Middle frontal gyrus (tissue), 1 donor: ENCODE measurements around the gene IQSEC2.

Source experiments
- DNase-seq: peaks from one replicate; pipeline ENCODE4 v3.0.0-alpha.2; 2015; ENCODE audit warnings: low spot score; ENCODE audit errors: extremely low spot score

The IQSEC2 gene

GRCh38 chrX:53268173-53268572 is 13.2 kb downstream of the IQSEC2 start:
- DNase-seq: no peak

DNA sequence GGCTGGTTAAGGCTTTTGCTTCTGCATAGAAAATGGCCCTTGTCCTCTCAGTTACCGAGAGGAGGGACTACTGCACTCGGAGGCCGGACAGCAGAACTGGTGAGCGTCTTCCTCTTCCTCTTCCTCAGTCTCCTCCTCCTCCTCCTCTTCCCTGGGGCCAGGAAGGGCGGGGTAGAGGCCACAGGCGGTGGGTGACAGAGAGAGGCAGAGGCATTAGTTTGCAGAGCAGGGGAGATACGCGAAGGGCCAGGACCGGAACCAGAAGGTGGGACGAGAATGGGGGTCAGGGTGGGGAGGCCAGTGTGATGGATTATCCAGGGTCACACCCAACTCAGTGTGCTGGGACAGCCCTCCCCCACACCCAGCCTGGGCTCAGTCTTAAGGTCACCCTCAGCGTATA is 14.5 kb downstream of the IQSEC2 start:
- DNase-seq: no peak

DNA sequence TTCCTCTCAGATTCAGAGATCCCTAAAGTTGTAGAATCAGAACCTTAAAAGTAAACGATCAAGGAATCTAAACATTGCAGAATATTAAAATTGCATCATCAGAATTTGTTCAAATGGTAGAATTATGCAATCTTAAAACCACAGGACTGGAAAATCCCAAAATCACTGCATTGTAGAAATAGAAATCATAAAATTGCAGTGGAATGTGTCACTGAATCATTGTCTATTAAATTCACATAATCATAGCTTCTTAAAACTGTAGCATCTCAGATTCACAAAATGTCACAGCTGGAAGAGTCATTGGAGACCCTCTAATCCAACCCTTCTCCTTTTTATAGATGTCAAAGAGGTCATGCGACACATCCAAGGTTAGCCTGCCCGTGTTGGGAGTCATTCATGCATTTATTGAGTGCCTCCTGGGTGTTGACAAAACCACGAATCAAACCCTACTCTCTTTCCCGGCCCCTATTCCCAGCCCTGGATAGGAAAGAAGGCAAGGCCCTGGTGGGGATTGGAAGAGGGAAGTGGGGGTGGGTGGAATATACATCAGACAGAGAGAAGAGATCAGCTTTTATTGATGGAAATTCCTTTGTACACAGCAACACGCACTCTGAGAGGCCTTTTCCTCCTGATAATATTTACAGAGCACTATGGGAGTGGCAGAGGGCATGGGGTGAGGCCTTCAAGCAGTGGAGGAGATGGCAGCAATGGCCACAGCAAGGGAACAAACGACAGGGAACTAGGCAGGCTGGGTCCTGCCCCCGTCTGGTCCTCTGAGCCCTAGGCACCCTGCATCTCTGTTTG is 15.4 kb downstream of the IQSEC2 start:
- DNase-seq: no peak

DNA sequence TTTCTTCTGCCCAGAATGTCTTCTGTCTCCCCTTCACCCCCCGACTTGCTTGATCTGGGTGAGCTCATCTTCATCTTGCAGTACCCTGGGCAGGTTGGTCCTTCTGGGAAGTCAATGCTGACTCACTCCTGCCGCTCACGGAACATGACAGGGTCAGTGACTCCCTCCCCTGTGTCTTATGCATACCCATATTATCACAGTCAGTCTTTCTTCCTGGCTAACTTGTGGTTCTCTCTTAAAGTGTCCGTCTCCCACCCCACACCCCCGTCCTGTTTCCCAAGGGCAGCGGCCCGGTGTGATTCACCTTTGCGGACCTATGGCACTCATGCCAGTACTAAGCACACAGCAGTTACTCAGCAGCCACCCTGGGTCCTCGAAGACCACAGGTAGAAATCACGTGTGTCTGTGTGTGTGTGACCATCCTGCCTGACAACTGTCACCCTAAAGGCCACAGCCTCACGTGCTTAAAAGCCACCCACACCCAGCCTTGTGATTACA is 17.7 kb downstream of the IQSEC2 start:
- no peak for DNase-seq

DNA sequence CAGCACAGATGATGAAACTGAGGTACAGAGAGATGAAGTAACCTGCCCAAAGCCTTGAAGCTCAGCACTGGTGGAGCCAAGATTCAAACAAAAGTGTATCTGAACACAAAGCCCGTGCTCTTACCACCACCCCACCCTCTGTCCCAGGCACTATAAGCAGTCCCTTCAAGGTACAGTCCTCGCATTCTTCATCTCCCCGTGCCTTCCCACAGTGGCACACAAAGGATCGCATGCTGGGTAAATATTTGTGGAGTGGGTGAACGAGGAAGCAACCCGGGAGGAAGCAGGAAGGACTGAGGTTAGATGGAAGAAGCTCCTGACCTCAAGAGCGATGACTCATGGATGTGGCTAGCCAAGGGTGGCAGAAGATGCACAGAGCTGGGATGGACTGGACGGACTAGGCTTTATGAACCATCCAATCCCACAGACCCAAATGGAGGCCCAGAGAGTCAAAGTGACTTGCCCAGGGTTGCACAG is 18.4 kb downstream of the IQSEC2 start:
- no peak for DNase-seq

DNA sequence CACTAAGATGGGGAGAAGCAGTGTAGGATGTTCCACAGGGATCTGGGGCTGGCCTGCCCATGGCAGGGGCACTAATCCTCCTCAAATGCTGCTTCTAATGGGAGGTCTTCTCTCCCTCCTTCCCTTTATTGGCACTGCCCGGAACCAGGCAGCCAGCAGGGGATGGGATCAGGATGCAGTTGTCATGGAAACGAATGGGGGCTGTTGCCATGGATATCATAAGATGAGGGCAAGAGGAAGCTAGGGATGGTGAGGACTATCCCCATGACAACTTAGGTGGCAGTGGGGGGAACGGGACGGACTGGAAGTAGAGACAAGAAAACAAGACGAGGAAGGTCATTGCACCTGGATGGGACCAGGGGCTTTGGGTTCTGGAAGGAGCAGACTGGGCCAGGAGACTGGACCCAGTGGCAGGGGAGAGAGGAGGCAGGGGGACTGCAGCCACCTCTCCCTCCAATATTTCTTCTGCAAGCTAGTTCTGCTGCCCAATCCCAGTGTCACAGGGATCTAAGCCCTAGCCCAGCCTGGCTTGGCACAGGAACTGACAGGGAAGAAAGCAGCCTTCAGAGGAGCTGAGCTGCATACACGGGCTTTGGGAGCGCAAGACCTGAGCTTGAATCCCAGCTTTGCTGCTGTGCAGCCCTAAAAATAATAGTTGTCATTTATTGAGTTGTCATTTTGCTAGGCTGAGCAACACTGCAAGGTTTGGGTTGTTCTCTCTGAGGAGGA is 19.0 kb downstream of the IQSEC2 start:
- no peak for DNase-seq

DNA sequence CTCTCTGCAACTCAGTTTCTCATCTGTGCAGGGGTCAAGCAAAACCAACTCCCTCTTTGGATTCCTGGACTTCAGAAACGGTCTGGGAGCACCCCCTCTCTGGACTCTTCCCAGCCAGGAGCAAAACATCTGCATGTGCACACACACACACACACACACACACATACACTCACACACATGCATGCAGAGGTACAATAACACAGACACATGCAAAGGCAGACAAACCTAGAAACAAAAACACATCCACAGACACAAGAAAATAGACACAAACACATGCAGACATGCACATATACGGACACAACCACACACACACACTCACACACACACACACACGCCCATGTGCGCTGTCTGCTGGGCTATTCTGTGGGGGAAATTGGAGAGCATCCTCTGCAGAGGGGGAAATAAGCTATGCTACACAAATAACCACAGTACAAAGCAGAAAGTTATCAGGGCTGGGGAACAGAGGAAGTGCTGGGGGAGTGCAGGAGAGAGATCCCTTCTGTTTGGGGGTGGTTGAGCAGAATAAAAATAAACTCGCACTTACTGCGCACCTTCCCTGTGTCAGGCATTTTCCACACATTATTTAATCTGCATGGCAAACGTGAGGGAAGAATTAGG is 19.9 kb downstream of the IQSEC2 start:
- DNase-seq: no peak

DNA sequence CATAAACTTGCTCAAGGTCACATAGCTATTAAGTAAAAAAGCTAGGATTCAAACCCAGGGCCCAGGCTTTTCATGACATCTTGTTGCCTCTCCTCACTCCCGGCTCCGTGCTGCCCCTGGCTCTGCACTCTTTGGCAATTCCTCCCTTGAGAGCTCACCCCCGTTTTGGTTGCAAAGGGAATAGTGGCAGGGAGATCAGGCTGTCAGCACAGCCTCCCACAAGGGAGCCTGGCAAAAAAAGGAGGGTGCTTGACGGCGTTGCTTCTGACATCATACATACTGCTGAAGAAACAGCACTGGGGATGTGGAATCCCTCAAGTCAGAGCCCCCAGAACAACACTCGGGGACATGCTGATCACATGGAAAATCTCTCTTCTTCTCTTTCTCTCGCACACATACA is 20.5 kb downstream of the IQSEC2 start:
- DNase-seq: no peak

- no peak for DNase-seq
Measured at GRCh38 chrX:53257670-53258423, 23.5 kb downstream of the IQSEC2 start.

GRCh38 chrX:53257166-53257565 is 24.2 kb downstream of the IQSEC2 start:
- DNase-seq: no peak

DNA sequence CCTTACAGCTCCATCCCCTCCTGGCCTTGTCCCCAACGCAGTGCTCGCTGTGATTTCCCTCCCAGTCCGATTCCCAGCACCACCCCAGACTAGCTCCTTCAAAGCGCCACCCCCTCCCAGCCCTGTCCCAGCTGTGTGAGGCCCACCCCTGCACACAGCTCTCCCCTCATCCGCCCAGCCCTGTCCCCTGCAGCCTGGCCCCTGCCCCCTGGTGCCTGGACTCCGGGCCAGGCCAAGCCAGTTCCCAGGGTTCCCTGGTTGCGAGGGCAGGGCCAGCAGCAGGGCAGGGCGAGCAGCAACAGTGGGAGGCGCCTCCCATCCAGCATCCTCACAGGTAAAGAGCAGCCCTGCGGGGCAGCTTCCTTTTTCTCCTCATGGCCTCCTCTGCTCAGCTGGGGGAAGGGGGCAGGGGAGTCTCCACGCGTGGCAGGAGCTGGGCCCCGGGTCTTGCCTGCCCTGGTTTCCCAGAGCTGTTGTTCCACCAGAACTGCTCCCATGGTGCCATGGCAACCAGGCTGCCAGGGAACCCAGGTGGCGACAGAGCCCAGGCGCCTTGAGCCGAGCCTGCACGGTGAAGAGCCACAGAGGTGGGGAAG is 24.8 kb downstream of the IQSEC2 start:
- DNase-seq: no peak

DNA sequence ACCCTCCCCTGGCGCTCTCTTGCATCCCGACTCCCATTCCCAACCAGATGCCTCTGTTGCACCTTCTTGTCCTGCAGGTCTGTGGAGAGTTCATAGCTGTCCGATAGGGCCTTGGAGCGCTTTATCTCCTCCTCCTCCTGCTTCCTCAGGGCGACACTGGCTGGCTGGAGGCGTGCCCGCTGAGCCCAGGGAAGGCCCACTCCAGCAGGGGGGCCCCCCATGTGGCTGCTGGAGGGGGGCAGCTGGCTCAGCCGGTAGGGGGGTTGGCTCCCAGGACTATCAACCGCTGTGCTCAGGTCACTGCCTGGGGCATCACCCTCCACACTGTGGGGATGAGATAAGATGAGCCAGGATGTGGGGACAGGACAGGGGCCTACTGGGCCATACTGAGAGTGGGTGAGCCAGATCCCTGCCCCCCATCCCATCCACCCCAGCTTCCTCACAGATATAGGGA is 25.6 kb downstream of the IQSEC2 start:
- no peak for DNase-seq

DNA sequence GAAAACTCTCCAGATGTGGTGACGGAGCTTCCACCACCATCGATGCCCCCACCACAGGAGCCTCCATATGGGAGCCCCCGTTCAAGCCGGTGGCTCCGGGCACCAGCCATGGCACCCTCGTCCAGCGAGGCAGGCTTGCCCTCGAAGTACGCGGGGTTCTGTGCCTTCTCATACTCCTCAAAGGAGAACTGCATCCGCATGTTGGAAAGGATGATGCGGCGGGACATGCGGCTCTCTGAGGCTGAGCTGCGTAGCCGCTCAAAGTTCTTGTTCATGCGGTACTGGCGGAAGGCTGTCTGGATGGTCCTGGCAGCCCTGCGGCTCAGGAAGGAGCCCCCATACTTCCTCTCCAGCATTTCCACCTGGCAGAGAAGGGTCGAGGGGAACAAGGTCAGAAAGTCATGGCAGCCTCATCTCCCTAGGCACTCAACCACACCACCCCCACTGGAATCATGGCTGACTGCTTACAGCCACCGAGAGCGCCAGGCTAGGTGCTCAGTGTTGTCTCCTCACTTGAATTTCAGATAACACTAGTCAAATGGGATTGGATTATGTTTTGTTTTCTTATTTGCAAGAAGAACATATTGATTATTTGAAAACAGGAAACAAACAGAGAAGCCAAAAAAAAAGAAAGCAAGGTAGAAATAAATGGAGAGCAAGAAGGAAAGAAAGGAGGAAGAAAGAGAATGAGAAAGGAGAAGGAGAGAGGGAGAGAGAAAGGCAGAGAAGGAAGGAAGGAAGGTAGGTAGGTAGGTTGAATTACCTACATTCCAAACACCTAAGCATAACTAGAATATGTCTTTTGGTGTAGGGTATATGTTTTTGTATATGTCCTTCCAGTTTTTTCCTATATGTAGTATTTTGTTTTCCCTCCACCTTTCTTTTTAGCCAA is 26.6 kb downstream of the IQSEC2 start:
- DNase-seq: no peak

DNA sequence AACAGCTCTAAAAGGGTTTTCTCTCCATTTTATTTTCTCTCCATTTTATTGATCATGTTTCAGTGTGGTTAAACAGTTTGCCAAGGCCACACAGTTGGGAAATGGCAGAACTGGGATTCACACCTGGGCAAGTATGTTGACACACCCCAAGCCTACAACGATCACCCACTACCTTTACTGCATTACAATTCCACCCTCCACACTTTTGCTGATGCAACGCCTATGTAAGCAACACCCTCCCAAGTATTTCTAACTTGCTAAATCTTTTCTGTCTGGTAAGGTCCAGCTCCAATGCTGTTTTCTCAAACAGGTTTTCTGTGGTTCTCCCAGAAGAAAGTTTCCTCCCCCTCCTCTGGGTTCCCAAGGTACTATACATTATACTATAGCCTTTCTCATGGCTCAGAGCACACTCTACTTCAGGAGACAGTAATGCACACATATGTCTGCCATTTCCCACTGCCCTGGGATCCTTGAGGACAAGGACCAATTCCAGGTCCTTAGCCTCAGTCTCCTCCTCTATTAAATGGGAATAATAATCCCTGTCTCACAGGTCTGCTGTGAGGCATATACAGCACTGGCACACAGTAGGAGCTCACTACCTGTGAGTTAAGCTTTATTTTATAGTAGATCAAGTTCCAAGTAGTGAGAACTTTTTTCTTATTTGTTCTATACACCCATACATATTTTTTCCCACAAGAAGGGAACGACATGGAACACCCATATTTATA is 27.9 kb downstream of the IQSEC2 start:
- no peak for DNase-seq

DNA sequence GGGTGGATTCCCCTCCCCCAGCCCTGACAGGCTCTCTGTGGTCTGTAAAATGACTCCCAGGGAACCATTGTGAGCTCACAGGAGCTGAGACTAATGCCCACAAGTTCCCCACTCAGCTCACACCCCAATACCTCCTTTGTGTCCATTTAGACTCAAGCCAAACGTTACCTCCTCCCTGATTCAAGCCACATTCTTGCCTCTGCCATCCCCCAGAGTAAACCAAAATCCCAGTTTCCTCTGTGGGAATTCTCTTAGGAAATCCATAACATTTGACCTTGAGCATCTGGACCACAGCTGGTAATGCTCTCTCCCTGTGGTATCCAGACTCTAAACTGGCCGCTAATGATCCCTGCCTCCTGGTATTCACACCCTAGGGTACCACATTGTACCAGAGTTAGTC is 30.1 kb downstream of the IQSEC2 start:
- no peak for DNase-seq

DNA sequence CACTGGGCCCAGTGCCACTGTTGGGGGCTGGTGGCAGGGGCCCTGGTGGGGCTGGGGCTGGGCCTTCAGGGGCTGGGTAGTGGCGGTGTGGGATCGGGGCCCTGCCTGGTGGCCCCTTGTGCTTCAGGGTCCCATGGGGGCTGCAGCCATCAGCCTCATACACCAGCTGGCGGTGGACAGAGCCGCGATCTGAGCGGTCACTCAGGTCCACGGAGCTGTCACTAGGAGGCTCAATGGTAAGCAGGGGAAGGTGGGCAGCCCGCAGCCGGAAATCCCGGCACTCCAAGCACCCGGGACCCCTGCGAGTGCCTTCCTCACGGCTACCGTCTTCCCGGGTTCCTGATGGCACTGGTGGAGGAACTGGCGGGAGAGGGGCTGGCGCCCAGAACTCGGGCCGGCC is 30.8 kb downstream of the IQSEC2 start:
- DNase-seq: no peak

DNA sequence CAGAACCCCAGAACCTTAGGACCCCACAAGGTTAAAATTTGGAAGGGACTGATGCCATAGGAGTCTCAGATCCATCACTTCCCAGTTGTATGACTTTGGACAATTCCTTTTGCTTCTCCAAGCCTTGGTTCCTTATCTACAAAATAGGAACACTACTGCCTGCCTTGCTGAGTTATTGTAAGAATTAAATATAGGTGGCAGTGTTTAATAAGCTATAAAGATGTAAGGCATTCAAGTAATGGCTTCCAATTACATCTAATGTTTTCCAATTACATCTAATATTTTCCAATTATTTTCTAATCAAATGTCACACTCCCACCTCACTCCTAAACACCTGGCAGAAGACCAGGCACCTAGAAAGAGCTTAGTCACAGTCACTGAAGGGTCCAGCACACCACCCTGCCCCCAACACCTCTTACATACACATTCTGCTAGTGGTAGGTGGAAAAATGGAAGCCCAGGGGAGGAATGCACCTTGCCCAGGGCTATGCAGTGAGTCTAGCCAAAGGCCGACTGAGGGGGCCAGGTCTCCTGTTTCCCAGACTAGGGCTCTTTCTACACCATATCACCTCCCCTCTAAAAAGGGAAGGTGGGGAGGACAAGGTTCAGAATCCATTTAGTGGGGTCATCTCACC is 31.9 kb downstream of the IQSEC2 start:
- no peak for DNase-seq

DNA sequence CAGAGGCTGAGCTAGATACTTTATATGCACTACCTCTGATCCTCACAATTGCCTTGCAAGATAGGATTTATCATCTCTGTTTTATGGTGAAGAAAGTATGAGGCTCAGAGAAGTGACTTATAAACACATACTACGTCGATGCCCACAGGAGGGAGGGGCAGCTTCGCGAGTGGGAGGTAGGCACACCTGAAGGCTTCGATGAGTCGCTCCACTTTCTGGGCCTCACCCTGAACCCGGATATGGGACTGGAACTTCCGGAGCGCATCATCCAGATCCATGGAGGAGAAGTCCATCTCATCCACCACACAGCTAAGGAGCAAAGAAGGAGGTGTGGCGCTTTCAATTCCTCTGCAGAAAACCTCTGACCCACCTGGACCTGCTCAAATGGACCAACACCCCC is 33.5 kb downstream of the IQSEC2 start:
- DNase-seq: no peak

- no peak for DNase-seq
Measured at GRCh38 chrX:53246231-53246630, 35.2 kb downstream of the IQSEC2 start.
